Uterus (tissue), 4 donors: Measurements from ENCODE around the gene BPIFB6. TPM values are rescaled to one million over a fixed set of nuclear protein-coding genes. Genes with fewer than 3 reads are reported as not detected.

Experiments used
- DNase-seq, 2 donors: peaks; one replicate each; pipeline ENCODE4 v3.0.0-alpha.2; 2019 to 2020
- H3K27ac ChIP-seq, 2 donors: fragments of 200-600 bp; sonication (generic); 1 replicate in 1 of 2; 2 replicates in 1 of 2; pipeline ENCODE4 v1.5.1; 2016 to 2018
- H3K27me3 ChIP-seq, 2 donors: fragments of 200-600 bp; sonication (generic); one replicate each; pipeline ENCODE4 v1.5.1; 2018 to 2019; ENCODE audit warnings: control low read depth in 1 of 2
- H3K36me3 ChIP-seq, 2 donors: fragments of 200-600 bp; sonication (generic); one replicate each; pipeline ENCODE4 v1.5.1; 2019; ENCODE audit warnings: control low read depth in 1 of 2
- H3K4me1 ChIP-seq, 2 donors: fragments of 200-600 bp; sonication (generic); one replicate each; pipeline ENCODE4 v1.5.1; 2018 to 2019; ENCODE audit warnings: control low read depth in 1 of 2
- H3K4me3 ChIP-seq, 2 donors: fragments of 200-600 bp; sonication (generic); 1 replicate in 1 of 2; 2 replicates in 1 of 2; pipeline ENCODE4 v1.5.1; 2018 to 2019; ENCODE audit warnings: mild to moderate bottlenecking in 1 of 2
- H3K9me3 ChIP-seq, 2 donors: fragments of 200-600 bp; sonication (generic); one replicate each; pipeline ENCODE4 v1.5.1; 2019; ENCODE audit warnings: control low read depth in 1 of 2
- CTCF ChIP-seq, 4 experiments: fragments of 200-600 bp in 2 of 4; fragments of 450-650 bp in 2 of 4; sonication (generic) in 2 of 4; IDR thresholded peaks; one replicate each; pipeline ENCODE4 v1.5.1; 2016 to 2019; ENCODE audit warnings: antibody characterized with exemption in 4 of 4, mild to moderate bottlenecking in 2 of 4, moderate library complexity in 1 of 4
- POLR2A ChIP-seq, 2 donors: fragments of 450-650 bp; IDR thresholded peaks; one replicate each; pipeline ENCODE4 v1.6.1; 2016; ENCODE audit warnings: antibody characterized with exemption in 2 of 2, mild to moderate bottlenecking in 1 of 2, moderate library complexity in 1 of 2
- intact Hi-C: fragments of 100-400 bp; cut with DNase I; formaldehyde crosslinking; loops from one replicate; pipeline ENCODE4 v1.15.1; 2023; ENCODE audit warnings: low total_unique reads
- total RNA-seq, 4 donors: library from RNA; depleted of rRNA in 3 of 4; stranded (reverse); fragments of >200 nt in 3 of 4; gene quantifications; one replicate each; pipeline versions ENCODE4 v1.1.0 to v1.2.4, GENCODE V29; 2014 to 2023
- donor health status: DM: yes; HTN: yes; CAD: no.

Gene BPIFB6
- total RNA-seq, 4 donors from 2014 or later: not detected

- TF ChIP-seq POLR2A (IDR thresholded peaks at IDR 0.05) (no peak), CTCF (IDR thresholded peaks at IDR 0.05) (no peak)
- Histone ChIP-seq H3K27me3 (no peaks in the 10 kb centered on the region), H3K36me3 (no peaks in the 10 kb centered on the region), H3K9me3 (no peaks in the 10 kb centered on the region), H3K4me1 (no peaks in the 10 kb centered on the region), H3K4me3 (no peak overlapping the region), H3K27ac (no peak overlapping the region)
- intact Hi-C loops: no loop called here
- no peak for DNase-seq
These were observed 46.7 kb upstream of the BPIFB6 start for GRCh38 chr20:32984631-32985354.

DNA sequence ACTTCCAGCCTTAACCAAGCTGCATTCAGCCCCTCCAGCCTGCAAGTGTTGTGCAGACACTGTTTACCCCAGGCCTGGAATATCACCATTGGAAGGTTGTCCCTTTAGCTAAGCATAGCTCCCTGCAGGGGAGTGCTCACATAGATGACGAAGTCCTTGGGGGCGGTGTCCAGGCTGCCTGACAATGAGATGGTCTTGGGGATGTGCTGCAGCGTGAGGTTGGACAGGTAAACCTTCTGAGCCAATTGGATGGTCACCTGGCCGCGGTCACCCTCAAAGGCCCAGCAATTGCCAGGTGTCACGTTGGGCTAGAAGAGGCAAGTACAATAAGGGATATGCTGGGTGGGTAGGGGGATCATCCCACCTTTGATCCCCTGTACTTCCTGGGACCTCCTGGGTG is 45.9 kb upstream of the BPIFB6 start:
- DNase-seq: no peak
- TF ChIP-seq CTCF (IDR thresholded peaks at IDR 0.05) (no peak), POLR2A (IDR thresholded peaks at IDR 0.05) (no peak)

GRCh38 chr20:32986331-32986966 is 45.0 kb upstream of the BPIFB6 start:
- Histone ChIP-seq H3K27ac (no peak overlapping the region), H3K4me3 (no peak overlapping the region), H3K36me3 (no peaks in the 10 kb centered on the region), H3K27me3 (no peaks in the 10 kb centered on the region), H3K9me3 (no peaks in the 10 kb centered on the region), H3K4me1 (no peaks in the 10 kb centered on the region)
- intact Hi-C loops: no loop called here
- TF ChIP-seq CTCF (IDR thresholded peaks at IDR 0.05) (no peak), POLR2A (IDR thresholded peaks at IDR 0.05) (no peak)
- no peak for DNase-seq

More for the DNA sequence above, 45.9 kb upstream of the BPIFB6 start:
- no peaks in the 10 kb centered on the region for H3K9me3 ChIP-seq
- no peaks in the 10 kb centered on the region for H3K36me3 ChIP-seq
- H3K27ac ChIP-seq: no peak overlapping the region
- intact Hi-C loops: no loop called here
- H3K4me3 ChIP-seq: no peak overlapping the region
- no peaks in the 10 kb centered on the region for H3K27me3 ChIP-seq
- H3K4me1 ChIP-seq: no peaks in the 10 kb centered on the region

GRCh38 chr20:32987044-32987825 is 44.2 kb upstream of the BPIFB6 start:
- Histone ChIP-seq H3K36me3 (no peaks in the 10 kb centered on the region), H3K4me1 (no peaks in the 10 kb centered on the region), H3K27ac (no peak overlapping the region), H3K4me3 (no peak overlapping the region), H3K9me3 (no peaks in the 10 kb centered on the region), H3K27me3 (no peaks in the 10 kb centered on the region)
- intact Hi-C loops: no loop called here
- no peak for TF ChIP-seq POLR2A (IDR thresholded peaks at IDR 0.05)
- TF ChIP-seq CTCF (IDR thresholded peaks at IDR 0.05): no peak
- no peak for DNase-seq

DNA sequence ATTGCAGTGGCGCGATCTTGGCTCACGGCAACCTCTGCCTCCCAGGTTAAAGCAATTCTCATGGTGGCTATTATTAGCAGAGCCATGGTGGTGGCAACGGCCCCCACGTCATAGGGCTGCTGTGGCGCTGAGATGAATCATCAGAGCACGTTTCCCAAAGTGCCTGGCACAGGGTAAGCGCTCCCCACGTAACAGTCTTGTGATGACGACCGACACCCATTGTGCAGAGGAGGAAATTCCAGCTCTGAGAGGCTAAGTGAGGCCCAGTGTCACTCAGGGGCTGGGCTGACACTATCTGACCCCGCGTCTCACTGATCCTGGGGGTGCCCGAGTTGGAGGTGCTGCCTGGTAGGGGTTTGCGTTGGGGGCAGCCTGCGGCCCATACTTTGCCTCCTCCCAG is 43.4 kb upstream of the BPIFB6 start:
- H3K27me3 ChIP-seq: no peaks in the 10 kb centered on the region
- H3K4me1 ChIP-seq: no peaks in the 10 kb centered on the region
- no peaks in the 10 kb centered on the region for H3K9me3 ChIP-seq
- no peaks in the 10 kb centered on the region for H3K36me3 ChIP-seq
- DNase-seq: no peak
- H3K4me3 ChIP-seq: no peak overlapping the region
- no peak overlapping the region for H3K27ac ChIP-seq
- TF ChIP-seq CTCF (IDR thresholded peaks at IDR 0.05) (no peak), POLR2A (IDR thresholded peaks at IDR 0.05) (no peak)
- intact Hi-C loops: no loop called here
